GM13976 (cell line): Measurements from ENCODE around the gene VPS37B.
"Not testable (repeated sequence)": the region's sequence is repeated elsewhere in the genome, so short reads cannot be mapped to it uniquely, and the experiment has no call there.

Experiments used
- DNase-seq: peaks from one replicate; pipeline ENCODE4 v3.0.0; 2012; ENCODE audit warnings: low spot score
- CTCF ChIP-seq: IDR thresholded peaks from 2 replicates; pipeline ENCODE4 v1.5.1; 2012; ENCODE audit warnings: borderline replicate concordance, mild to moderate bottlenecking; ENCODE audit not compliant: insufficient read depth; ENCODE audit errors: extremely low read depth, missing control alignments, control extremely low read depth
- in situ Hi-C: fragments of 300-500 bp; cut with MboI; formaldehyde crosslinking; loops from one replicate; pipeline ENCODE4 v1.12.0; 2022; ENCODE audit warnings: low sequenced_read_pairs, mixed read lengths, inconsistent platforms; ENCODE audit not compliant: unreplicated experiment

VPS37B gene

GRCh38 chr12:122895704-122896636 lies at the start of gene VPS37B:
Gene VPS37B, minus strand, starts transcription at chr12:122896124. Its CDS starts 62 bp downstream, at chr12:122896062.
- no peak for TF ChIP-seq CTCF
- DNase-seq: peak; percentile 94
- in situ Hi-C loops: no loop called here

DNA sequence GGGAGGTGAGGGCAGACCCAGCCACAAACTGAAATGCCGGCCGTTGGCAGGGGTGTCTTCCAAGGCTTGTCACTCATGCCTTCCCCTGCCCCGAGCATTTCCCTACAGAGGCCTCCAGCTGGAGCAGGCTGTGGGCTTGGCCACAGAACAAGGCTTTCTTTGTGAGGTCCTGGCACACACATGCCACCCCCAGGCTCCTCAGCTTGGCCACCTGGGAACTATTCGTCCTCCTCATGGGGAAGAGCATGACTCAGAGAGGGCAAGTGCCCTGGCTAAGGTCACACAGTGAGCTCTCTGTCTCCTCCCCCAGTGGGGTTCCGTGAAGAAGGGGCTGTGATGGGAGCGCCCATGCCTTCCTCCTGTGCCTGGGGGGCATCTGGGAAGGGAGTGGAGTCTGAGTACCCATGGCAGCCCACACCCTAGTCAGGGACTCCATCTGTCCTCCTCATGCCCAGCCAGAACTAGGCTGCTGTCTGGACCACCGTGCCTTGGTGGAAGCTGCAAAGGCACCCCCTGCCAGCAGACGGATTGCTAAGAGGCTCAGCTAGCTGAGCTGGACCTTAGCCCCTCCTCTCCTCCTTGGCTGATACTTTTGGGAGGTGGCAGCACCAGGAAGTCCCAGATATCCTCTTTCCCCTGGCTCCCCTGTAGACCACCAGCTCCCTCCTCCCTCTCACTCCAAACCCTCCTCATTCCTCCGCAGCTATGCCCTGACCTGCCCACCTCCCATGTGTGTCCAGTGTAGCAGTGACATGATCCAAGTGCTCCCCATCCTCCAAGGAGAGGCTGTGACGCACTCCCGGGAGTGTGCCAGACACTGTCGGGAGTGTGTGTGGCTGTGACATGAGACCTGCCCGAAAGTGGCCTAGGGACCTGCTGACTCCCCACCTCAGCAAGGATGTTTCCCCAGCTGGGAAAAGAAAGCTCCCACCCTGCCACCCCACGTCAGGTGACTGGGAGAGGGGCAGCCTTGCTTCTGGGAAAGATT lies 49.0 kb upstream of the VPS37B start:
- TF ChIP-seq CTCF: no peak
- in situ Hi-C loops: no loop called here
- no peak for DNase-seq

DNA sequence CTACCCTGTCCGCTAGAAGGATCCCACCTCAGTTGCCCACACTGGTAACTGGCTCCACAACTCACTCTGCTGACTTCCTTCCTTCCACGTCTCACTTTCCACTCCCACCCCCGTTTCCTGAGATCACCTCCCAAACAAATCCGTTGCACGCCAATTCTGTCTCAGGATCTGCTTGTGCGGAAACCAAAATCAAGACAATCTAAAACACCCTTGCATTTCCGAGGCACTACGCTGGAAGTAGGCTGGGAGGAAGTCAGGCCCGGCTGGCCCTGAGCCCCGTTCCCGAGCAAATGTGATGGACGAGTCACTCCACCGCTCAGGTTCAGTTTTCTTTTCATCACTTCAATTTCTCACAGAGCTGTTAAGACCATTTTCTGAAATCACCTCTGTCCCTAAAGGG lies 47.3 kb upstream of the VPS37B start:
- in situ Hi-C loops: no loop called here
- TF ChIP-seq CTCF: no peak
- no peak for DNase-seq

DNA sequence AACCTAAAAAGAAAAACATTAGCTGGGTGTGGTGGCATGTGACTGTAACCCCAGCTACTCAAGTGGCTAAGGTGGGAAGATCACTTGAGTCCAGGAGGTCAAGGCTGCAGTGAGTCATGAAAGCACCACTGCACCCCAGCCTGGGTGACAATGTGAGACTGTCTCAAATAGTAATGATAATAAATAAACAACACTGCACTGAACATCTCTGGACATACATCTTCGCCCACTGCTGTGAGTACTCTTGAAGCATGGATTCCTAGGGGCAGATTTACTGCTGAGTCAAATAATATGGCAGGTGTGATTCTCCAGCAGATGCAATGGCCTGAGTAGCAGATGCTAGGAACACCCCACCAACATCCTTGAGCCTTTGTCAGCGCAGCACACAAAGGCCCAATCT lies 46.7 kb upstream of the VPS37B start:
- DNase-seq: no peak
- no peak for TF ChIP-seq CTCF
- in situ Hi-C loops: no loop called here

GRCh38 chr12:122941351-122941750 lies 45.4 kb upstream of the VPS37B start:
- in situ Hi-C loops, DNase-seq: not testable (repeated sequence)

- DNase-seq: no peak
- in situ Hi-C loops: no loop called here
- TF ChIP-seq CTCF: no peak
Observed at GRCh38 chr12:122939125-122939524, 43.2 kb upstream of the VPS37B start.
